HEK293 (cell line): Measurements from ENCODE around the gene TMEM208.

Experiments used
- CTCF ChIA-PET: fragments of 350-600 bp; formaldehyde crosslinking; extraction: SDS; loops from one replicate; lab custom pipeline; 2021; ENCODE audit warnings: antibody characterized with exemption; lab: Yijun Ruan, JAX
- POLR2A ChIA-PET: fragments of 300-600 bp; formaldehyde crosslinking; extraction: SDS; loops from one replicate; lab custom pipeline; 2020; ENCODE audit warnings: antibody characterized with exemption, inconsistent platforms; lab: Yijun Ruan, JAX
- H3K27ac ChIP-seq: fragments of 200-500 bp; sonication (Bioruptor generic); 2 replicates; pipeline ENCODE4 v1.5.1; 2014; ENCODE audit warnings: low read depth, low read length, control low read depth, inconsistent platforms; ENCODE audit errors: extremely low read depth
- H3K36me3 ChIP-seq, 2 experiments: fragments of 200-500 bp in 1 of 2; sonication (Bioruptor generic) in 1 of 2; 1 replicate in 1 of 2; 2 replicates in 1 of 2; pipeline ENCODE4 v1.5.1; 2014 to 2017; ENCODE audit warnings: inconsistent platforms in 2 of 2, low read length in 2 of 2; ENCODE audit not compliant: control insufficient read depth in 2 of 2, insufficient read depth in 1 of 2
- H3K4me1 ChIP-seq: fragments of 200-500 bp; sonication (Bioruptor generic); 2 replicates; pipeline ENCODE4 v1.5.1; 2014; ENCODE audit warnings: mild to moderate bottlenecking, low read length, inconsistent platforms; ENCODE audit not compliant: control insufficient read depth, insufficient read depth
- H3K4me3 ChIP-seq: 2 replicates; pipeline ENCODE4 v1.5.1; 2011; ENCODE audit warnings: low read depth, mild to moderate bottlenecking, control low read depth, low read length, moderate library complexity
- H3K9me3 ChIP-seq: fragments of 200-500 bp; sonication (Bioruptor generic); 2 replicates; pipeline ENCODE4 v1.5.1; 2014; ENCODE audit warnings: low read depth, low read length, inconsistent platforms; ENCODE audit not compliant: control insufficient read depth, insufficient read depth
- BCL11A ChIP-seq: fragments of 450-650 bp; formaldehyde crosslinking; IDR thresholded peaks from 2 replicates; pipeline ENCODE4 v1.5.1; 2016; ENCODE audit warnings: low read depth, missing biosample characterization, missing genetic modification characterization
- BCL6B ChIP-seq: fragments of 450-650 bp; formaldehyde crosslinking; IDR thresholded peaks from 2 replicates; pipeline ENCODE4 v1.5.1; 2017; ENCODE audit warnings: missing biosample characterization, missing genetic modification characterization
- CTCF ChIP-seq: fragments of 450-650 bp; formaldehyde crosslinking; IDR thresholded peaks from 2 replicates; pipeline ENCODE4 v1.5.1; 2016; ENCODE audit warnings: missing biosample characterization, missing genetic modification characterization
- FEZF1 ChIP-seq: fragments of 450-650 bp; formaldehyde crosslinking; IDR thresholded peaks from 2 replicates; pipeline ENCODE4 v1.5.1; 2016; ENCODE audit warnings: missing biosample characterization, missing genetic modification characterization
- HOXA7 ChIP-seq: sonication (generic); formaldehyde crosslinking; IDR thresholded peaks from 2 replicates; pipeline ENCODE4 v1.8.1; 2022; ENCODE audit warnings: missing genetic modification reagents, borderline replicate concordance
- KLF10 ChIP-seq: fragments of 450-650 bp; IDR thresholded peaks from 2 replicates; pipeline ENCODE4 v1.5.1; 2018; ENCODE audit warnings: missing biosample characterization, mild to moderate bottlenecking, missing genetic modification characterization
- KLF17 ChIP-seq: fragments of 450-650 bp; formaldehyde crosslinking; IDR thresholded peaks from 2 replicates; pipeline ENCODE4 v1.5.1; 2016; ENCODE audit warnings: missing biosample characterization, missing genetic modification characterization
- KLF8 ChIP-seq: fragments of 450-650 bp; formaldehyde crosslinking; IDR thresholded peaks from 2 replicates; pipeline ENCODE4 v1.5.1; 2016; ENCODE audit warnings: missing biosample characterization, missing genetic modification characterization
- MYNN ChIP-seq: fragments of 450-650 bp; formaldehyde crosslinking; IDR thresholded peaks from 2 replicates; pipeline ENCODE4 v1.5.1; 2016; ENCODE audit warnings: missing biosample characterization, missing genetic modification characterization, borderline replicate concordance
- SCRT2 ChIP-seq: fragments of 450-650 bp; formaldehyde crosslinking; IDR thresholded peaks from 2 replicates; pipeline ENCODE4 v1.5.1; 2016; ENCODE audit warnings: missing biosample characterization, missing genetic modification characterization
- SP7 ChIP-seq: fragments of 450-650 bp; formaldehyde crosslinking; IDR thresholded peaks from 2 replicates; pipeline ENCODE4 v1.5.1; 2016; ENCODE audit warnings: missing biosample characterization, missing genetic modification characterization
- TRIM28 ChIP-seq: IDR thresholded peaks from 2 replicates; pipeline ENCODE4 v1.6.1; 2011; ENCODE audit warnings: low read length, control low read depth, borderline replicate concordance
- WT1 ChIP-seq: fragments of 450-650 bp; formaldehyde crosslinking; IDR thresholded peaks from 2 replicates; pipeline ENCODE4 v1.5.1; 2016; ENCODE audit warnings: missing biosample characterization, missing genetic modification characterization
- ZFP3 ChIP-seq: fragments of 450-650 bp; formaldehyde crosslinking; IDR thresholded peaks from 2 replicates; pipeline ENCODE4 v1.5.1; 2016; ENCODE audit warnings: low read depth, missing biosample characterization, missing genetic modification characterization
- ZFP37 ChIP-seq: fragments of 450-650 bp; formaldehyde crosslinking; IDR thresholded peaks from 2 replicates; pipeline ENCODE4 v1.5.1; 2016; ENCODE audit warnings: missing biosample characterization, missing genetic modification characterization
- ZNF112 ChIP-seq: fragments of 450-650 bp; formaldehyde crosslinking; IDR thresholded peaks from 2 replicates; pipeline ENCODE4 v1.5.0; 2017; ENCODE audit warnings: missing biosample characterization, missing genetic modification characterization
- ZNF133 ChIP-seq: fragments of 450-650 bp; formaldehyde crosslinking; IDR thresholded peaks from 2 replicates; pipeline ENCODE4 v1.5.1; 2016; ENCODE audit warnings: missing biosample characterization, missing genetic modification characterization
- ZNF184 ChIP-seq: fragments of 450-650 bp; IDR thresholded peaks from 2 replicates; pipeline ENCODE4 v1.5.1; 2018; ENCODE audit warnings: missing biosample characterization, mild to moderate bottlenecking, missing genetic modification characterization
- ZNF266 ChIP-seq: fragments of 450-650 bp; formaldehyde crosslinking; IDR thresholded peaks from 2 replicates; pipeline ENCODE4 v1.5.1; 2016; ENCODE audit warnings: missing biosample characterization, missing genetic modification characterization, low read depth
- ZNF302 ChIP-seq: fragments of 450-650 bp; formaldehyde crosslinking; IDR thresholded peaks from 2 replicates; pipeline ENCODE4 v1.5.1; 2016; ENCODE audit warnings: missing biosample characterization, missing genetic modification characterization, low read depth
- ZNF324 ChIP-seq: fragments of 450-650 bp; formaldehyde crosslinking; IDR thresholded peaks from 2 replicates; pipeline ENCODE4 v1.5.1; 2016; ENCODE audit warnings: missing biosample characterization, missing genetic modification characterization
- ZNF37A ChIP-seq: fragments of 450-650 bp; IDR thresholded peaks from 2 replicates; pipeline ENCODE4 v1.5.1; 2018; ENCODE audit warnings: missing biosample characterization, missing genetic modification characterization
- ZNF398 ChIP-seq: fragments of 450-650 bp; formaldehyde crosslinking; IDR thresholded peaks from 2 replicates; pipeline ENCODE4 v1.5.1; 2017; ENCODE audit warnings: missing biosample characterization, missing genetic modification characterization
- ZNF473 ChIP-seq: fragments of 450-650 bp; formaldehyde crosslinking; IDR thresholded peaks from 2 replicates; pipeline ENCODE4 v1.5.1; 2017; ENCODE audit warnings: missing biosample characterization, missing genetic modification characterization
- ZNF514 ChIP-seq: fragments of 450-650 bp; formaldehyde crosslinking; IDR thresholded peaks from 2 replicates; pipeline ENCODE4 v1.5.1; 2016; ENCODE audit warnings: missing biosample characterization, missing genetic modification characterization
- ZNF521 ChIP-seq: fragments of 450-650 bp; formaldehyde crosslinking; IDR thresholded peaks from 2 replicates; pipeline ENCODE4 v1.5.1; 2017; ENCODE audit warnings: missing biosample characterization, mild to moderate bottlenecking, missing genetic modification characterization
- ZNF544 ChIP-seq: fragments of 450-650 bp; formaldehyde crosslinking; IDR thresholded peaks from 2 replicates; pipeline ENCODE4 v1.5.0; 2017; ENCODE audit warnings: missing biosample characterization, missing genetic modification characterization
- ZNF701 ChIP-seq: fragments of 450-650 bp; formaldehyde crosslinking; IDR thresholded peaks from 2 replicates; pipeline ENCODE4 v1.5.1; 2016; ENCODE audit warnings: missing biosample characterization, missing genetic modification characterization
- ZNF791 ChIP-seq: fragments of 450-650 bp; formaldehyde crosslinking; IDR thresholded peaks from 2 replicates; pipeline ENCODE4 v1.5.1; 2016; ENCODE audit warnings: missing biosample characterization, missing genetic modification characterization
- ZSCAN16 ChIP-seq: fragments of 450-650 bp; formaldehyde crosslinking; IDR thresholded peaks from 2 replicates; pipeline ENCODE4 v1.5.1; 2016; ENCODE audit warnings: missing biosample characterization, missing genetic modification characterization
- ZSCAN23 ChIP-seq: fragments of 450-650 bp; formaldehyde crosslinking; IDR thresholded peaks from 2 replicates; pipeline ENCODE4 v1.5.1; 2016; ENCODE audit warnings: missing biosample characterization, missing genetic modification characterization

The TMEM208 gene

GRCh38 chr16:67183627-67184452 is 43.1 kb upstream of the TMEM208 start, which contains the start of gene MATCAP1:
MATCAP1 (minus strand) TSS chr16:67183963; CDS start chr16:67180610, 3,353 bp downstream.
- ChIA-PET POLR2A (interaction anchor here (0.9 to 1.1 kb wide), 4 partner anchors 9 to 64 kb away, joined by 3 read pairs; partner anchors contain the start of genes B3GNT9 and FHOD1), CTCF (interaction anchor here (0.5 to 2.6 kb wide), 14 partner anchors 9 to 1191 kb away, joined by 3 to 30 read pairs (median 6); partner anchors contain the start of gene CES3)
- Histone ChIP-seq H3K36me3 (peaks cover 0 to 22% of the 10 kb centered on the region in 2 experiments; a peak in 1 of 3 replicates), H3K4me3 (peak within 1 kb of the TSS; percentile 84), H3K27ac (peak within 1 kb of the TSS; percentile 88), H3K4me1 (peaks cover 9% of the 10 kb centered on the region), H3K9me3 (no peaks in the 10 kb centered on the region)
- TF ChIP-seq HOXA7 (CRISPR knock-in tag): no peak
- TF ChIP-seq ZFP3 (tag by site-specific recombination): no peak
- TF ChIP-seq ZNF37A: no peak
- TF ChIP-seq KLF8 (tag by site-specific recombination): peak; percentile 92
- no peak for TF ChIP-seq WT1 (tag by site-specific recombination)
- no peak for TF ChIP-seq ZNF184 (tag by site-specific recombination)
- no peak for TF ChIP-seq ZNF514 (tag by site-specific recombination)
- TF ChIP-seq ZSCAN23 (tag by site-specific recombination): no peak
- TF ChIP-seq ZSCAN16 (tag by site-specific recombination): no peak
- no peak for TF ChIP-seq BCL11A (tag by site-specific recombination)
- peak; percentile 97 for TF ChIP-seq SCRT2 (tag by site-specific recombination)
- 0 out of 2 replicates have a peak, but pooled peaks have one; percentile 38 for TF ChIP-seq CTCF (tag by site-specific recombination)
- no peak for TF ChIP-seq ZNF473 (tag by site-specific recombination)
- TF ChIP-seq ZNF302: no peak
- no peak for TF ChIP-seq TRIM28
- no peak for TF ChIP-seq MYNN (tag by site-specific recombination)
- no peak for TF ChIP-seq ZNF266 (tag by site-specific recombination)
- no peak for TF ChIP-seq ZNF791 (tag by site-specific recombination)
- TF ChIP-seq ZNF398: peak; percentile 88
- no peak for TF ChIP-seq ZNF521 (tag by site-specific recombination)
- TF ChIP-seq ZNF133: no peak
- TF ChIP-seq ZNF701 (tag by site-specific recombination): no peak
- no peak for TF ChIP-seq ZFP37 (tag by site-specific recombination)
- TF ChIP-seq BCL6B (tag by site-specific recombination): no peak
- TF ChIP-seq ZNF112 (tag by site-specific recombination): no peak
- TF ChIP-seq ZNF324: no peak
- no peak for TF ChIP-seq FEZF1
- peak; percentile 72; the same call in 1 of the 2 replicates for TF ChIP-seq KLF17 (tag by site-specific recombination)
- TF ChIP-seq ZNF544 (tag by site-specific recombination): no peak
- TF ChIP-seq KLF10 (tag by site-specific recombination): peak; percentile 66; the same call in 1 of the 2 replicates
- peak; percentile 69 for TF ChIP-seq SP7 (tag by site-specific recombination)
